PFSK-1 (cell line): Measurements from ENCODE around the gene ZNF831.

Experiments
- POLR2AphosphoS5 ChIP-seq: IDR thresholded peaks from 2 replicates; pipeline ENCODE4 v1.6.1; 2012; ENCODE audit warnings: low read depth, mild to moderate bottlenecking, control low read depth, low read length, moderate library complexity
- SIN3A ChIP-seq: IDR thresholded peaks from 2 replicates; pipeline ENCODE4 v1.6.1; 2012; ENCODE audit warnings: mild to moderate bottlenecking, low read length, moderate library complexity, borderline replicate concordance; ENCODE audit not compliant: insufficient read depth
- TAF1 ChIP-seq: IDR thresholded peaks from 2 replicates; pipeline ENCODE4 v1.6.1; 2012; ENCODE audit warnings: low read length, control low read depth, borderline replicate concordance; ENCODE audit not compliant: insufficient read depth
- TF ChIP-seq, protein P1 (sequence below), 2 experiments: IDR thresholded peaks; 2 replicates each; pipeline versions ENCODE4 v1.6.1 to v1.8.0; 2011 to 2012; ENCODE audit warnings: low read depth in 2 of 2, low read length in 2 of 2, control low read depth in 1 of 2, inconsistent platforms in 1 of 2, mild to moderate bottlenecking in 1 of 2, moderate library complexity in 1 of 2; ENCODE audit not compliant: insufficient read depth in 1 of 2

- TF ChIP-seq POLR2AphosphoS5 (no peak), SIN3A (no peak), TAF1 (no peak)
- TF ChIP-seq, protein P1, sequence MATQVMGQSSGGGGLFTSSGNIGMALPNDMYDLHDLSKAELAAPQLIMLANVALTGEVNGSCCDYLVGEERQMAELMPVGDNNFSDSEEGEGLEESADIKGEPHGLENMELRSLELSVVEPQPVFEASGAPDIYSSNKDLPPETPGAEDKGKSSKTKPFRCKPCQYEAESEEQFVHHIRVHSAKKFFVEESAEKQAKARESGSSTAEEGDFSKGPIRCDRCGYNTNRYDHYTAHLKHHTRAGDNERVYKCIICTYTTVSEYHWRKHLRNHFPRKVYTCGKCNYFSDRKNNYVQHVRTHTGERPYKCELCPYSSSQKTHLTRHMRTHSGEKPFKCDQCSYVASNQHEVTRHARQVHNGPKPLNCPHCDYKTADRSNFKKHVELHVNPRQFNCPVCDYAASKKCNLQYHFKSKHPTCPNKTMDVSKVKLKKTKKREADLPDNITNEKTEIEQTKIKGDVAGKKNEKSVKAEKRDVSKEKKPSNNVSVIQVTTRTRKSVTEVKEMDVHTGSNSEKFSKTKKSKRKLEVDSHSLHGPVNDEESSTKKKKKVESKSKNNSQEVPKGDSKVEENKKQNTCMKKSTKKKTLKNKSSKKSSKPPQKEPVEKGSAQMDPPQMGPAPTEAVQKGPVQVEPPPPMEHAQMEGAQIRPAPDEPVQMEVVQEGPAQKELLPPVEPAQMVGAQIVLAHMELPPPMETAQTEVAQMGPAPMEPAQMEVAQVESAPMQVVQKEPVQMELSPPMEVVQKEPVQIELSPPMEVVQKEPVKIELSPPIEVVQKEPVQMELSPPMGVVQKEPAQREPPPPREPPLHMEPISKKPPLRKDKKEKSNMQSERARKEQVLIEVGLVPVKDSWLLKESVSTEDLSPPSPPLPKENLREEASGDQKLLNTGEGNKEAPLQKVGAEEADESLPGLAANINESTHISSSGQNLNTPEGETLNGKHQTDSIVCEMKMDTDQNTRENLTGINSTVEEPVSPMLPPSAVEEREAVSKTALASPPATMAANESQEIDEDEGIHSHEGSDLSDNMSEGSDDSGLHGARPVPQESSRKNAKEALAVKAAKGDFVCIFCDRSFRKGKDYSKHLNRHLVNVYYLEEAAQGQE (IDR thresholded peaks at IDR 0.05; ENCODE audit: insufficient read depth in 1 of 2, low read depth in 2 of 2, low read length in 2 of 2): no peak
Measured at GRCh38 chr20:59177266-59178250, 13.9 kb downstream of the ZNF831 start.
